ENCODE results near the gene IMPA2.

IMPA2 gene

DNA sequence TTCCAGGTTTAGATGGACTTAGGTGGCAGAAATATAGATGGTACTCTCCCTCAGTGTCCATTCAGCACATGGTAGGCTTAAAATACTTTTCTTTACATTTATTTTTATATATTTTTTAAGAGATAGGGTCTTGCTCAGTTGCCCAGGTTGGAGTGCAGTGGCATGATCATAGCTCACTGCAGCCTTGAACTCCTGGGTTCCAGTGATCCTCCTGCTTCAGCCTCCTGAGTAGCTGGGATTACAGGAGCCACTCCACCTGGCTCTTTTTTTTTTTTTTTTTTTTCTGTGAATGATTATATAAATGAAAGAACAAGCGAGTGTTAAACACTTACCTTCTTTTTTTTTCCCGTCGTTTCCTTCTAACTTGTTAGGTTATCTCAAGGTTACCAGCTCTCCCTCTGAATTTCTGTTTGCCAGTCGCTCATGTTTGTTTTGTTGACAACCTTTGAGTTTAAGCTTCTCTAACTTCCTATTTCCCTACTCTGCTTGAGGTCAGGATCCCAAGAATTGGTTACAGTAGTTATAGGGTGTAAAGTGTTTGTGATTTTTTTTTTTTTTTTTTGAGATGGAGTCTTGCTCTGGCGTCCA is 18.9 kb downstream of the IMPA2 start:
- in situ Hi-C loops (cut with HindIII; ENCODE audit: low pct_ligation_motif_present, low pct_unique_long_range_greater_than_20kb, low sequenced_read_pairs), result no loop called here
- no peak for DNase-seq

DNA sequence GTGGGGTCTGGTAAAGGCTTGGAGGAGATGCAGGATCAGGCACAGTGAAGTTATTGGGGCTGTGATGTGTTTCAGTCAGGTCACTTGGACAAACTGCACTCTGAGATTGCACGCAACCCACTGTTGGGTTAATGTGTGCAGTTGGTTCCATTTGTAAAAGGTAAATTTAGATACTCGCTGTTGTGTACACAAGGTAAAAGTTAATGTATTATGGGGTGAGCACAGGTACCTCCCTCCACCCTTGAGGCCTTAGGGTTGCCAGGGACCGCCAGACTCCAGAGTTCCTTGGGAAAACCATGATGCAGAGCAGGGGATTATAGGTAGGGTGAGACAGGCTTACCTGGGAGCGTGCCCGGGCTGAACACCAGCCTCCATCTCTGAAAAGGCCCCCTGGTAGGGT is 20.1 kb downstream of the IMPA2 start:
- in situ Hi-C loops (cut with HindIII; ENCODE audit: low pct_ligation_motif_present, low pct_unique_long_range_greater_than_20kb, low sequenced_read_pairs), result no loop called here
- no peak for DNase-seq

- in situ Hi-C loops (cut with HindIII; ENCODE audit: low pct_ligation_motif_present, low pct_unique_long_range_greater_than_20kb, low sequenced_read_pairs), result no loop called here
- DNase-seq, result no peak
These were observed 22.6 kb downstream of the IMPA2 start for GRCh38 chr18:12003894-12004293.

GRCh38 chr18:12005538-12006487 is 24.5 kb downstream of the IMPA2 start:
- DNase-seq, result no peak
- in situ Hi-C loops (cut with HindIII; ENCODE audit: low pct_ligation_motif_present, low pct_unique_long_range_greater_than_20kb, low sequenced_read_pairs), result no loop called here

GRCh38 chr18:12006488-12006840 is 25.2 kb downstream of the IMPA2 start:
- DNase-seq, result no peak
- in situ Hi-C loops (cut with HindIII; ENCODE audit: low pct_ligation_motif_present, low pct_unique_long_range_greater_than_20kb, low sequenced_read_pairs), result no loop called here

GRCh38 chr18:12007063-12007462 is 25.8 kb downstream of the IMPA2 start:
- in situ Hi-C loops (cut with HindIII; ENCODE audit: low pct_ligation_motif_present, low pct_unique_long_range_greater_than_20kb, low sequenced_read_pairs), result no loop called here

DNA sequence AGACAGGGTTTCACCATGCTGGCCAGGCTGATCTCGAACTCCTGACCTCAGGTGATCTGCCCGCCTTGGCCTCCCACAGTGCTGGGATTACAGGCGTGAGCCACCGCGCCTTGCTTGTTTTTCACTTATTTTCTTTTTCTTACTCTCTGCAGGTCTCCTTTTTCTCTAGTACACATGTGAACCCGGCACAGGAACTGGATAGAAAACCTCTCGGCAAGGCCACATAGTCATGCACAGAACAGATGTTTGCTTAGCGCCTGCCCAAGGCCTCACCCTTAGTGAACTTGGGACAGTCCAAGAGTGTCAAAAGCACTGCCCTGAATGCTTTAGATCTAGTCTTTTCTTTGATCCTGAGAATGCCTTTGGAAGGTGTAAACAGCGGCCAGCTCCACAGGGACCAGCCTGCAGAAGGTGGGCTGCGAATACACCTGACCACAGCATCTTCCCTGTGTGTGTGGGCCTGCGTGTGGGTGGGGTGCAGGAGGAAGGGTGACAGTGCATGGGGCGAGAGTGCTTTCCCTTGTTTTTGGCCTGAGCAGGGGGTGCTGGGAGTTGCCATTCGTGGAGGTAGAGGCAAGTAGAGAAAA is 27.0 kb downstream of the IMPA2 start:
- DNase-seq, result no peak
- in situ Hi-C loops (cut with HindIII; ENCODE audit: low pct_ligation_motif_present, low pct_unique_long_range_greater_than_20kb, low sequenced_read_pairs), result no loop called here

More at GRCh38 chr18:12007063-12007462, 25.8 kb downstream of the IMPA2 start:
- no peak for DNase-seq

- no peak for DNase-seq
- in situ Hi-C loops (cut with HindIII; ENCODE audit: low pct_ligation_motif_present, low pct_unique_long_range_greater_than_20kb, low sequenced_read_pairs), result no loop called here
These were observed 27.7 kb downstream of the IMPA2 start for GRCh38 chr18:12008842-12009580.

DNA sequence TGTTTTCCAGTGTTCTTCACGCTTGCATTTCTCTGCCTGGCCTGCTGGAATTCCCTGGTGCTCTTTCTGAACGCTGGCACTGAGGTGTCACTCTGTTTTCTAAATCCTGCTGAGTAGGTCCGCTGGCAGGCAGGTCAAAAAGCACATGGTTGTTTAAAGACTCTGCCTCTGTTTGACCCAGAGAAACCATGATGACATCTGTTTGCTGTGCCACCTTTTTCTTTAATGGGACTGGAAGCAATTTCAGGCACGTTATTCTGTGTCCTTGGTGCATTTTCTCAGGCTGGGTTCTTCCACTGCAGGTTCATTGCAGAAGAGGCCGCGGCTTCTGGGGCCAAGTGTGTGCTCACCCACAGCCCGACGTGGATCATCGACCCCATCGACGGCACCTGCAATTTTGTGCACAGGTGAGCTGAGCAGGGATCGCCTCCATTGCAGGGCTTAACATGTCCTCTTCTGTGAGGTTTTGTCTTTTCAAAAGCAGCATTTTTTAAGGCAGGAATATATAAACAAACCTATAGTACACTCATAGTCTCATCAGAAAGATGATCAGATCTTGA is 28.4 kb downstream of the IMPA2 start:
- in situ Hi-C loops (cut with HindIII; ENCODE audit: low pct_ligation_motif_present, low pct_unique_long_range_greater_than_20kb, low sequenced_read_pairs), result no loop called here
- no peak for DNase-seq

DNA sequence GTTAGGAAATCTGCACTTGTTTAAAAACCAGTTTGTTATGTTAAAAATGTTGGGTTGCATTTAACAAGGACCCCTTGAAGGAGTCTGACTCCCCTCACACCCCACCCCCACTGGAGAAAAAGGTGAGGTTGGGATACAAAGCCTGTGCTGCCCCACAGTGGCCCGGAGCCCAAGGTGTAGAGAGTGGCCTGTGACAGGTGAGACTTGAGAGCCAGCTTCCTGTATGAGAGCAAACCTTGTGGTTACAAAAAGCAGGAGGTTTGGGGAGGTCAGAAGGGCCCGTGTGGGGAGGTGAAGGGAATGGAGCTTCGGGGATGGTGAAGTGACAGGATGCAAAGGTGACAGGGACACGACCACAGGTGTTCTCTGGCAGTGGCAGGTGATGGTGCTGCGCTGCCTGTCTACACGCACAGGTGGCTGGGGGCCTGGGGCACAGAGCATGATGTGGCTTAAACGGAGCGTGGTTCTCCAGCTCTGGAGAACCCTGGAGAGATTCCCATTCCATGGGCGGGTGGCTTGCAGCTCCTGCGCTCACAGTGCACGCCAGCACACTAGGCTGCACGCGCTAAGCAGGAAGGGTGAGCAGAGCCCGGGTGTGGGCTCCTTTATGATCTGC is 29.0 kb downstream of the IMPA2 start:
- in situ Hi-C loops (cut with HindIII; ENCODE audit: low pct_ligation_motif_present, low pct_unique_long_range_greater_than_20kb, low sequenced_read_pairs), result no loop called here
- DNase-seq, result no peak

- in situ Hi-C loops (cut with HindIII; ENCODE audit: low pct_ligation_motif_present, low pct_unique_long_range_greater_than_20kb, low sequenced_read_pairs), result no loop called here
These were observed 30.1 kb downstream of the IMPA2 start for GRCh38 chr18:12011199-12011956.

DNA sequence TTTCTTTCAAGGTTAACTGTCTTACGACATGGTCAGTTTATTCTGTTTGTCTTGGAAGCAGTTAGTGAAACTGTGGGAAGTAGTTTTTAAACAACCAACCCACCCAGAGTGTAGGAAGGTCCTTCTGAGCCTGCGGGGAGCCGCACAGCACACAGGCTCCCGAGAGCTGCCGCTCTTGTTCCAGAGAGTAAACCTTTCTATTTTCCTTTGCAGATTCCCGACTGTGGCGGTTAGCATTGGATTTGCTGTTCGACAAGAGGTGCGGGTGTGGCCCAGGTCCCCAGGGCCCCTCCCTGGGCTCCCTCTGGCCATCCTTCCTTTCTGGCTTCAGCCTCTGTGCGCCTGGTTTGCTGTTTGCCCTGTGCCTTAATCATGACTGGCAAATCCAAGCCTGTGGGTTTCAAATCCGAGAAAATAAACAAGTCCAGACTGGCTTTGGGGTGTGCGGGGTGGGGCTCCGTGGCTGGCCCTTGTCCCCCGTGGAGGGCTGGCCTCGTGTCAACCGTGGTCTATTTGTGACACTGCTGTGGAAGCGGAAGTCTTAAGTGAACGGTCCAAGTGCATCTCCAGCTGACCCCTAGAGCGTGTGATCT is 30.7 kb downstream of the IMPA2 start:
- in situ Hi-C loops (cut with HindIII; ENCODE audit: low pct_ligation_motif_present, low pct_unique_long_range_greater_than_20kb, low sequenced_read_pairs), result no loop called here

More at GRCh38 chr18:12011199-12011956, 30.1 kb downstream of the IMPA2 start:
- DNase-seq, result no peak

DNA sequence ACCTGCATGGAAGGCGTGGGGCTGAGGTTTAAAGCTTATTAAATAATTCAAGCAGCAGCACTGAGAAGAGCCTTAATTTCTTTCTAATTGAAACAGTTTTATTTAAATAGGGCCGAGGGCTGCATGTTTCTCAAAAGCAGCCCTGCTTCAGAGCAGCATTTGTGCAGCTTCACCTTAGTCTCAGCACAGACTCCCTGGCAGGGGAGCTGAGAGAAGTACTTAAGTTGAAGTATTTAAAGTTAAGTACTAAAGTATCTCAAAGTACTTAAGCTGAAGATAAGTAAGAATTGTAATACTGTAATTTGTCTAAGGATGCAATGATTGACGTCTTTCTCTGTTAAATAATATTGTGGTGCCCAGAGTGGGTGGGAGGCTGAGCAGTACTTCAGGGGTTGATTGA is 31.4 kb downstream of the IMPA2 start:
- in situ Hi-C loops (cut with HindIII; ENCODE audit: low pct_ligation_motif_present, low pct_unique_long_range_greater_than_20kb, low sequenced_read_pairs), result no loop called here
- no peak for DNase-seq

More for the DNA sequence above, 30.7 kb downstream of the IMPA2 start:
- no peak for DNase-seq

DNA sequence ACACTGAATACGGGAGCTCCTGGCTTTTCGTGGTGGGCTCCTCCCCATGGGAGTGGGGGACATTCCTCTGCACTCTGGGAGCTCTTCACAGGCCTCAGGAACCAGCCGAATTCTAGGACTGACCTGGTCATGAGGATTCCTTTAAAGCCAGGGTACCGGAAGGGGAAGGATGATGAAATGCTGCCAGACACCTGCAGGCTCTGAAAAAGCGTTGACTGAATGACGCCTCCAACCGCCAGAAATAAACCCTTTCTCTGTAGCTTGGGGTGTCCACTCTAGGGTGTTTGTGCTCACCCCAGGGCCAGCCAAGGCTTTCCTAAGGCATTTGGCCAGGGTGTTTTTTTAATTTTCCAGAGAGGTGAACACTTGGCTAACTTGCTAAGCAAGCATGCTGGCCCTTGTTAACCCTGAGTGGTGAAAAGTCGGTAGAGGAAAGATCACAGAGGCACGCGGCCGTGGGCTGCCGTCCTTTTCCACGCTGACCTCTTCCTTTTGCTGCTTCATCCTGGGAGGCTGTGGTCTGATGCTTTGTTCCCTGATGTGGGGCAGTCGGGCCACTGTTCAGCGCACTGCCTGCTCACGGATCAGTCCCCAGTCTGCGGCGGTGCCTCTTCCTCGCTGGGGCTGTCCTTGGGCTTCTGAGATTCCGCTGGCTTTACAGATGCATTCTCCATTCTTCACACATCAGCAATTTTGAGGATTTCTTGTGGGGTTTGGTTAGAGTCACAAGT is 32.0 kb downstream of the IMPA2 start:
- in situ Hi-C loops (cut with HindIII; ENCODE audit: low pct_ligation_motif_present, low pct_unique_long_range_greater_than_20kb, low sequenced_read_pairs), result no loop called here
- DNase-seq, result no peak

DNA sequence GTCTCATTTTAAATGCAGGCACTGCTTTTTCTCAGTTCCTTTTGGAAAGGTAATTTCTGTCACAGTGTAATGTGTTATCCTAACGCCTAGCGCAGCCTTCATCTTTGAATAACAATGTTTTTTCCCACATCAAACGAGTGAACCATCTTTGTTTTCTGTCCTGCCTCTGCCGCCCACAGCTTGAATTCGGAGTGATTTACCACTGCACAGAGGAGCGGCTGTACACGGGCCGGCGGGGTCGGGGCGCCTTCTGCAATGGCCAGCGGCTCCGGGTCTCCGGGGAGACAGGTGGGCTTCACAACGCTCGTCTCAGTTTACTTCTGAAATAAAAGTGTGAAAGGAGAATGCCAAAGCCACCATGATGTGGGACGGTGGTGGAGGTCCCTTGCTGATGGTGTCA is 32.8 kb downstream of the IMPA2 start:
- in situ Hi-C loops (cut with HindIII; ENCODE audit: low pct_ligation_motif_present, low pct_unique_long_range_greater_than_20kb, low sequenced_read_pairs), result no loop called here
- DNase-seq, result no peak

DNA sequence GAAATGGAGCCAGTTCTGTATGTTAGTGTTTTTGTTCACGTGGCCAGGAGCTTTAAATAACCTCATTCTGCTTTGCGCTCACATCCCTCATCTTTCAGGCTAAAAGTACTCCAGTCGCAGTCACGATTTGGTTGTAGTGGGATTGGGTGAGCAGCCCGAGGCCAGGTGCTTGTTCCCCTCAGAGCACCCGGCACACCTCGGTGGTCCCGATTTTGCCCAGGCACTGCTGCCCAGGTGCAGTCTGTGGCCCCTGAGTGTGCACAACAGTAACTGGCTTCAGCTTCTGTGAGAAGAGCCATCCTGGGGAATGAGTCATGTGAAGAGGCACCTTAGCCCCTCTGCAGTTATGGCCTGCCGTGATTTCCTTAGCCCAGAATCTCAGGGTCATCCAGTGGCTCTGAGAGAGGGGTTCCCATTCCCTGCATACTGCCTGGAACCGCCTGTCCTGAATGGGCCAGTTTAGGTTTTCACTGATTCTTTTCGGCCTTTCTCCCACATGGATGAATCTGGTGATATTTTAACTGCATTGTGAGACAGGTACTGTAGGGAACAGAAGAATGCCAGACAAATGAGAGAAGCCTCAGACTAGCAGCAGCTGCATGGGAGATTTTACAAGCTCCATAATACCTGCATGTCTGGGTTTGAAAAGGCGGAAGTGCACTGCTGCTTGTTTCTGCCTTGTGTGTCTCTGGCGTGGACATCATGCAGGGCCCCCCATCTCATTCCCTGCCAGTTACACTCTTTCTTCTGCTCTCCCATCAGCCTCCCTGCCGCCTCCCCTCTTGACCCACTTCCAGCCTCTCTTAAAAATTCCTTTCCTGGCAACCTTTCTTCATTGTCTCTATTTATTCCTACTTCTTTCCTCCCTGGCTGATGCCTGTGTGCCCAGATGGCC is 33.5 kb downstream of the IMPA2 start:
- no peak for DNase-seq
- in situ Hi-C loops (cut with HindIII; ENCODE audit: low pct_ligation_motif_present, low pct_unique_long_range_greater_than_20kb, low sequenced_read_pairs), result no loop called here

Measured in ACHN (cell line).